WTC11 (cell line): ENCODE results near the gene BACE1-AS. TPM values are rescaled to one million over a fixed set of nuclear protein-coding genes. Genes with fewer than 3 reads are reported as not detected.

Experiments used
- ATAC-seq: fragments of 200-7000 bp; cut with Tn5 transposase; 2 replicates; pipeline ENCODE4 v1.10.0; 2021; ENCODE audit warnings: mild to moderate bottlenecking, moderate library complexity
- CTCF ChIA-PET: fragments of 300-600 bp; sonication (Branson Sonifier 250); formaldehyde crosslinking; loops from one replicate; lab custom pipeline; 2021; ENCODE audit warnings: antibody characterized with exemption; lab: Charles Lee
- POLR2A ChIA-PET: fragments of 350-600 bp; sonication (Branson Sonifier 250); formaldehyde crosslinking; loops from one replicate; lab custom pipeline; 2021; ENCODE audit warnings: antibody characterized with exemption; lab: Charles Lee
- DNase-seq: peaks from one replicate; pipeline ENCODE4 v3.0.0; 2021; ENCODE audit warnings: low spot score
- H3K27ac Mint-ChIP-seq: 2 replicates; pipeline ENCODE4 v1.8.0; 2021; ENCODE audit warnings: mixed read lengths
- H3K27me3 Mint-ChIP-seq: 2 replicates; pipeline ENCODE4 v1.8.0; 2021; ENCODE audit warnings: low read depth, mild to moderate bottlenecking, moderate library complexity, mixed read lengths
- H3K36me3 Mint-ChIP-seq: 2 replicates; pipeline ENCODE4 v1.8.0; 2021; ENCODE audit warnings: mixed read lengths
- H3K4me1 Mint-ChIP-seq: 2 replicates; pipeline ENCODE4 v1.8.0; 2022; ENCODE audit warnings: mixed read lengths
- H3K4me3 Mint-ChIP-seq: 2 replicates; pipeline ENCODE4 v1.8.0; 2021; ENCODE audit warnings: mild to moderate bottlenecking, moderate library complexity, mixed read lengths
- H3K9me3 Mint-ChIP-seq: 2 replicates; pipeline ENCODE4 v1.8.0; 2021; ENCODE audit warnings: mixed read lengths
- CBFB ChIP-seq: sonication (generic); formaldehyde crosslinking; IDR thresholded peaks from 2 replicates; pipeline ENCODE4 v1.8.1; 2022; ENCODE audit warnings: mild to moderate bottlenecking, low read depth, missing genetic modification reagents
- ESRRA ChIP-seq: sonication (generic); formaldehyde crosslinking; IDR thresholded peaks from 2 replicates; pipeline ENCODE4 v1.8.1; 2022; ENCODE audit warnings: mild to moderate bottlenecking, missing genetic modification reagents, borderline replicate concordance
- GRHL2 ChIP-seq: fragments of 250-450 bp; sonication (Bioruptor Pico); IDR thresholded peaks from 2 replicates; pipeline ENCODE4 v1.8.0; 2022; ENCODE audit warnings: mild to moderate bottlenecking, moderate library complexity; ENCODE audit not compliant: insufficient replicate concordance, severe bottlenecking
- GTF2I ChIP-seq: fragments of 250-450 bp; sonication (Bioruptor Pico); conservative IDR thresholded peaks from 2 replicates; pipeline ENCODE4 v1.4.0; 2021; ENCODE audit warnings: mild to moderate bottlenecking
- MXD4 ChIP-seq: fragments of 250-450 bp; sonication (Bioruptor Pico); IDR thresholded peaks from 2 replicates; pipeline ENCODE4 v1.8.0; 2021; ENCODE audit warnings: mild to moderate bottlenecking, moderate library complexity, borderline replicate concordance
- NFE2L1 ChIP-seq: sonication (generic); formaldehyde crosslinking; IDR thresholded peaks from 2 replicates; pipeline ENCODE4 v1.8.1; 2023; ENCODE audit warnings: missing genetic modification reagents
- NR1H2 ChIP-seq: sonication (generic); formaldehyde crosslinking; IDR thresholded peaks from 2 replicates; pipeline ENCODE4 v1.9.0; 2021; ENCODE audit warnings: mild to moderate bottlenecking, moderate library complexity, missing genetic modification reagents
- SOX15 ChIP-seq: fragments of 250-450 bp; sonication (Bioruptor Pico); IDR thresholded peaks from 2 replicates; pipeline ENCODE4 v1.9.0; 2021; ENCODE audit warnings: mild to moderate bottlenecking
- ZBTB21 ChIP-seq: sonication (generic); formaldehyde crosslinking; IDR thresholded peaks from 2 replicates; pipeline ENCODE4 v1.8.1; 2023; ENCODE audit warnings: mild to moderate bottlenecking, missing genetic modification reagents, borderline replicate concordance
- ZNF138 ChIP-seq: sonication (generic); formaldehyde crosslinking; conservative IDR thresholded peaks from 2 replicates; pipeline ENCODE4 v1.8.1; 2022; ENCODE audit warnings: mild to moderate bottlenecking, moderate library complexity, missing genetic modification reagents
- ZNF416 ChIP-seq: fragments of 250-450 bp; sonication (Bioruptor Pico); IDR thresholded peaks from 2 replicates; pipeline ENCODE4 v1.9.0; 2021; ENCODE audit warnings: mild to moderate bottlenecking, inconsistent platforms
- total RNA-seq: library from RNA; stranded (reverse); gene quantifications from 3 replicates; pipeline ENCODE4 v1.2.3, GENCODE V29; 2021
- TF ChIP-seq, protein P1 (sequence below): fragments of 250-450 bp; sonication (Bioruptor Pico); conservative IDR thresholded peaks from 2 replicates; pipeline ENCODE4 v1.9.0; 2021; ENCODE audit warnings: mild to moderate bottlenecking
- TF ChIP-seq, protein P2 (sequence below): sonication (generic); formaldehyde crosslinking; IDR thresholded peaks from 2 replicates; pipeline ENCODE4 v1.8.0; 2023; ENCODE audit warnings: mild to moderate bottlenecking, missing genetic modification reagents
- TF ChIP-seq, protein P3 (sequence below): sonication (generic); formaldehyde crosslinking; conservative IDR thresholded peaks from 2 replicates; pipeline ENCODE4 v1.8.1; 2023; ENCODE audit warnings: mild to moderate bottlenecking, low read depth, missing genetic modification reagents, moderate library complexity

BACE1-AS gene
- total RNA-seq, 1 experiment from 2014 or later: 13.8 TPM

DNA sequence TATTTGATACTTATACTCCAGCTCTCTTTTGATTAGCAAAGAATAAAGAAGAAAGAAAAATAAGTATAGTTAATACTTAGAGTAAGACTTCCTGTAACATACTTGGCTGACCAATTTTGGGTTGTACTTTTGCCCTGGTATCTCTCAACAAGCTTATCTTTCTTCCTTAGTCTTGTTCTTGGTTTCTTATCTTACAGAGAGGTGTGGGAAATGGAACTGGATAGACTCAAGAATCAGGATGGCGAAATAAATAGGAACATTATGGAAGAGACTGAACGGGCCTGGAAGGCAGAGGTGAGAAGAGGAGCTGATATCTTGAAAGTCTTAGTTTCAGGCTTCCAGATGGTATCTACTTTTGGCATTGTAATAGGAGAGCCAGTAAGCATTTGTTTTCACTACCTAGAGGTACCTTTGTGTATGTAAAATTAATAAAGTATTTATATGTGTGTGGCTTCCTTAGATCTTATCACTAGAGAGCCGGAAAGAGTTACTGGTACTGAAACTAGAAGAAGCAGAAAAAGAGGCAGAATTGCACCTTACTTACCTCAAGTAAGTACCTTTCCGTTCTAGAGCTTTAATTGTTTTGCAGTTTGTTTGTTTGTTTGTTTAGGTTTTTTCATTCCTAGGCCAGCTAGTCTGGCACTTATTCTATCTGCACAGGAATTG lies 11.3 kb upstream of the BACE1-AS start:
- no peak overlapping the region for H3K27ac Mint-ChIP-seq

DNA sequence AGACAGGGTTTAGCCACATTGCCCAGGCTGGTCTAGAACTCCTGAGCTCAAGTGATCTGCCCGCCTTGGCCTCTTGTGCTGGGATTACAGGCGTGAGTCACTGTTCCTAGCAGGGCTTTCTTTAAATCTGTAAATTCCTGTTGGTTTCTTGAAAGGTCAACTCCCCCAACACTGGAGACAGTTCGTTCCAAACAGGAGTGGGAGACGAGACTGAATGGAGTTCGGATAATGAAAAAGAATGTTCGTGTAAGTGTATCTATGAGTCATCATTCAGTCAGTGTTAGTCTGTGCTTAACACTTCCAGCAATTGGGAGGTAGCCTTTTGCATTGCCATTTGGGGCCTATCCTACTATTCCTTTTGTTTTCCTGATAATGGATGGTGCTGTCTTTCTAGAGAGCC lies 10.0 kb upstream of the BACE1-AS start:
- ChIA-PET CTCF (no interaction called here), POLR2A (no interaction called here)
- TF ChIP-seq ZNF416 (CRISPR knock-in tag): no peak
- Mint-ChIP-seq H3K4me3 (no peak overlapping the region), H3K27ac (no peak overlapping the region), H3K36me3 (peaks cover 50% of the 10 kb centered on the region), H3K27me3 (no peaks in the 10 kb centered on the region), H3K9me3 (no peaks in the 10 kb centered on the region), H3K4me1 (no peaks in the 10 kb centered on the region)
- ATAC-seq (no peak), DNase-seq (no peak)

More for the DNA sequence above, 11.3 kb upstream of the BACE1-AS start:
- POLR2A ChIA-PET: no interaction called here
- Mint-ChIP-seq H3K36me3 (peaks cover 44% of the 10 kb centered on the region), H3K4me3 (no peak overlapping the region), H3K4me1 (no peaks in the 10 kb centered on the region), H3K27me3 (no peaks in the 10 kb centered on the region), H3K9me3 (no peaks in the 10 kb centered on the region)
- DNase-seq (no peak), ATAC-seq (no peak)
- CTCF ChIA-PET: no interaction called here
- TF ChIP-seq GTF2I (no peak), CBFB (no peak)
- TF ChIP-seq, protein P1, sequence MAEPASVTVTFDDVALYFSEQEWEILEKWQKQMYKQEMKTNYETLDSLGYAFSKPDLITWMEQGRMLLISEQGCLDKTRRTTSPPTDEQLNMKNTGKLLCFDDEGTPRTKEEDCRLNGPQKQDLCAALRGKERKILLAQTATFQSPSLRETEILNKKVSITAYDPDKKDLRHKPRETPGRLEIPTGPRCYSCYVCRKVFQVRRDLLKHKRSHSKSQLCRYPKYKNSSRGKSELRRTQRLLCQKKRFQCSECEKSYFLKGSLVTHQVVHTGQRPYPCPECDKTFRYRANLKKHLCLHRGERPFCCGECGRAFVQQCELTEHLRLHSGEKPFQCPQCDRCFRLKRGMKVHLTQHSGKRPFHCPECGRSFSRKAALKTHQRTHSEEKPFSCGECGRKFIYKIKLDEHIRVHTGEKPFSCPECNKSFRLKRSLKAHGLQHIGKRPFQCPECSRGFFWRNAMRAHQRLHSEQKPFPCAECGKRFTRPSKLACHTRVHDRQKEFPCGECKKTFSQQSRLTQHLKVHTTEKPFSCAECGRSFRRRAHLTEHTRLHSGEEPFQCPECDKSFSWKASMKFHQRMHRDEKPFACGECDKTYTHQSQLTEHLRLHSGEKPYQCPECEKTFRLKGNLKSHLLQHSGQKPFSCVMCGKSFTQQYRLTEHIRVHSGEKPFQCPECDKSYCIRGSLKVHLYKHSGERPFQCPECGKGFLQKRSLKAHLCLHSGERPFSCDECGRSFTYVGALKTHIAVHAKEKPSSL: no peak
- TF ChIP-seq, protein P2, sequence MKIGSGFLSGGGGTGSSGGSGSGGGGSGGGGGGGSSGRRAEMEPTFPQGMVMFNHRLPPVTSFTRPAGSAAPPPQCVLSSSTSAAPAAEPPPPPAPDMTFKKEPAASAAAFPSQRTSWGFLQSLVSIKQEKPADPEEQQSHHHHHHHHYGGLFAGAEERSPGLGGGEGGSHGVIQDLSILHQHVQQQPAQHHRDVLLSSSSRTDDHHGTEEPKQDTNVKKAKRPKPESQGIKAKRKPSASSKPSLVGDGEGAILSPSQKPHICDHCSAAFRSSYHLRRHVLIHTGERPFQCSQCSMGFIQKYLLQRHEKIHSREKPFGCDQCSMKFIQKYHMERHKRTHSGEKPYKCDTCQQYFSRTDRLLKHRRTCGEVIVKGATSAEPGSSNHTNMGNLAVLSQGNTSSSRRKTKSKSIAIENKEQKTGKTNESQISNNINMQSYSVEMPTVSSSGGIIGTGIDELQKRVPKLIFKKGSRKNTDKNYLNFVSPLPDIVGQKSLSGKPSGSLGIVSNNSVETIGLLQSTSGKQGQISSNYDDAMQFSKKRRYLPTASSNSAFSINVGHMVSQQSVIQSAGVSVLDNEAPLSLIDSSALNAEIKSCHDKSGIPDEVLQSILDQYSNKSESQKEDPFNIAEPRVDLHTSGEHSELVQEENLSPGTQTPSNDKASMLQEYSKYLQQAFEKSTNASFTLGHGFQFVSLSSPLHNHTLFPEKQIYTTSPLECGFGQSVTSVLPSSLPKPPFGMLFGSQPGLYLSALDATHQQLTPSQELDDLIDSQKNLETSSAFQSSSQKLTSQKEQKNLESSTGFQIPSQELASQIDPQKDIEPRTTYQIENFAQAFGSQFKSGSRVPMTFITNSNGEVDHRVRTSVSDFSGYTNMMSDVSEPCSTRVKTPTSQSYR (CRISPR knock-in tag): no peak

DNA sequence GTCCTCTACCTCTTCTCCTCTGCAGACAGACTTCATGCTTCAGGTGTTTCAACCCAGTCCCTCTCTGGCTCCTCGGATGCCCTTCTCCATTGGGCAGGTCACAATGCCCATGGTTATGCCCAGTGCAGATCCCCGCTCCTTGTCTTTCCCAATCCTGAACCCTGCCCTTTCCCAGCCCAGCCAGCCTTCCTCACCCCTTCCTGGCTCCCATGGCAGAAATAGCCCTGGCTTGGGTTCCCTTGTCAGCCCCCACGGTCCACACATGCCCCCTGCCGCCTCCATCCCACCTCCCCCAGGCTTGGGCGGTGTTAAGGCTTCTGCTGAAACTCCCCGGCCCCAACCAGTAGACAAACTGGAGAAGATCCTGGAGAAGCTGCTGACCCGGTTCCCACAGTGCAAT lies 9.3 kb upstream of the BACE1-AS start:
- Mint-ChIP-seq H3K36me3 (peaks cover 55% of the 10 kb centered on the region), H3K4me3 (no peak overlapping the region), H3K27me3 (no peaks in the 10 kb centered on the region), H3K4me1 (no peaks in the 10 kb centered on the region), H3K27ac (no peak overlapping the region), H3K9me3 (no peaks in the 10 kb centered on the region)
- ATAC-seq: no peak
- no peak for DNase-seq
- CTCF ChIA-PET: interaction anchor here (0.5 kb wide), 1 partner anchor 656 kb away, joined by 3 read pairs; no protein-coding TSS in a partner anchor
- POLR2A ChIA-PET: no interaction called here
- TF ChIP-seq ZNF138 (no peak), ESRRA (CRISPR knock-in tag) (no peak), MXD4 (CRISPR knock-in tag) (no peak), SOX15 (CRISPR knock-in tag) (no peak), NFE2L1 (no peak), NR1H2 (CRISPR knock-in tag) (no peak), ZBTB21 (CRISPR knock-in tag) (no peak)

DNA sequence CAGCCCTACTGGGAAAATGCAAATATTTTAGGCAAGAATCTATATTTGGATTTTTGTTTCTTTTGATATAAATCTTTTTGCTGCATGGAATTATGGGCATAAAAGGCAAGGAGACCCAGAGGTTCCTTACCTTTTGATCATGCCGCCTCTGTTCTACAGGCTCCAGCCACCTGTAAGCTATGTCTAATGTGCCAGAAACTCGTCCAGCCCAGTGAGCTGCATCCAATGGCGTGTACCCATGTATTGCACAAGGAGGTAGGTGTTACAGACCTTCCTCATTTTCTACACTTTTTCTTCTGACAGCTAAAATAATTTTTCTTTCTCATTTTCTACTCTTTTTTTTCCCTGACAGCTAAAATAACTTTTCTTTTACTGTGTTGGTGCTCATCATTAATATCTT lies 8.2 kb upstream of the BACE1-AS start:
- POLR2A ChIA-PET: no interaction called here
- Mint-ChIP-seq H3K4me3 (no peak overlapping the region), H3K27me3 (no peaks in the 10 kb centered on the region), H3K9me3 (no peaks in the 10 kb centered on the region), H3K27ac (no peak overlapping the region), H3K4me1 (no peaks in the 10 kb centered on the region), H3K36me3 (peaks cover 55% of the 10 kb centered on the region)
- ATAC-seq (no peak), DNase-seq (no peak)
- TF ChIP-seq, protein P3, sequence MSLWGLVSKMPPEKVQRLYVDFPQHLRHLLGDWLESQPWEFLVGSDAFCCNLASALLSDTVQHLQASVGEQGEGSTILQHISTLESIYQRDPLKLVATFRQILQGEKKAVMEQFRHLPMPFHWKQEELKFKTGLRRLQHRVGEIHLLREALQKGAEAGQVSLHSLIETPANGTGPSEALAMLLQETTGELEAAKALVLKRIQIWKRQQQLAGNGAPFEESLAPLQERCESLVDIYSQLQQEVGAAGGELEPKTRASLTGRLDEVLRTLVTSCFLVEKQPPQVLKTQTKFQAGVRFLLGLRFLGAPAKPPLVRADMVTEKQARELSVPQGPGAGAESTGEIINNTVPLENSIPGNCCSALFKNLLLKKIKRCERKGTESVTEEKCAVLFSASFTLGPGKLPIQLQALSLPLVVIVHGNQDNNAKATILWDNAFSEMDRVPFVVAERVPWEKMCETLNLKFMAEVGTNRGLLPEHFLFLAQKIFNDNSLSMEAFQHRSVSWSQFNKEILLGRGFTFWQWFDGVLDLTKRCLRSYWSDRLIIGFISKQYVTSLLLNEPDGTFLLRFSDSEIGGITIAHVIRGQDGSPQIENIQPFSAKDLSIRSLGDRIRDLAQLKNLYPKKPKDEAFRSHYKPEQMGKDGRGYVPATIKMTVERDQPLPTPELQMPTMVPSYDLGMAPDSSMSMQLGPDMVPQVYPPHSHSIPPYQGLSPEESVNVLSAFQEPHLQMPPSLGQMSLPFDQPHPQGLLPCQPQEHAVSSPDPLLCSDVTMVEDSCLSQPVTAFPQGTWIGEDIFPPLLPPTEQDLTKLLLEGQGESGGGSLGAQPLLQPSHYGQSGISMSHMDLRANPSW (CRISPR knock-in tag): no peak
- no peak for TF ChIP-seq GRHL2 (CRISPR knock-in tag)
- CTCF ChIA-PET: no interaction called here
